GM10266 (cell line): ENCODE results near the gene TAGLN.

Source experiments
- DNase-seq: peaks from one replicate; pipeline ENCODE4 v3.0.0; 2012; ENCODE audit errors: extremely low spot score
- TF ChIP-seq, protein P1 (sequence below): IDR thresholded peaks from 2 replicates; pipeline ENCODE4 v1.5.1; 2012; ENCODE audit warnings: mild to moderate bottlenecking, low read depth; ENCODE audit not compliant: control insufficient read depth, insufficient read depth; ENCODE audit errors: missing control alignments

Gene TAGLN

DNA sequence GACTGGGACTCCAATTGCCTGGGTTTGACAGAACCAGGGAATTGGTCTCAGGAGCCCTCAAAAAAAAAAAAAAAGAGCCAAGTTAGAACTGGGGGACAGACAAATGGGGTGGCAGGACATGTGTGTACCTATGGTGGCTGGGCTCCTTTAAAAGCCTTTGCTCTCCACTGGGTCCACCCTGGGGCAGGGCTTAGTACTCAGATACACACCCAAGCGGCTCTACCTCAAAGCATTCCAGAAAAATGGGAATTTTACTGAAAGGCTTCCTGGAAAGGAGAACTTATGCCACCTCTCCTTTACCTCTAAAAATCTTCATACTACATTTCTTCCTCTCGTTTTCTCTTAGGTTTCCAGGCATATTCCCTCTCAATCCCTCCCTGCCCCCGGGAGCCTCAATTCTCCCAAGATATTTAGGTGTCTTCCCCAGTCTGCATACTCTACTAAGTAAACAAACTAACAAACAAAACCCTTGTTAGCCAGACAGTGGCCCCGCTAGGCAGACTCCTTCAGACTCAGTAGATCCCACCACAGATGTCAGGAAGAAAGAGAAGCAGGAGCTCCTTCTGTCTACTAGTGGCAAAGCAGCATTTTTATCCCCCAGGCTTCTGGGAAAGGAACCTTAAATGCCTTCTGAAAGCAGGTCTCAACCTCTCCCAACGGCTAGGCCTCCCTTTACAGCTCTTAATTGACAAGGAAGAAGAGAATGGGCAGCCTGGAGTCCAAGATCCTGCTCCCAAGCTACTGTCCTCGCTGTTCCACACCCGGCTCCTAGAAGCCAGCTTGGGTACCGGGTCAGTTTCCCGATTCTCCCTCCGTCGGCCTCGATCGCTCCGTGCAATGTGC, 32.0 kb downstream of the TAGLN start:
- TF ChIP-seq, protein P1, sequence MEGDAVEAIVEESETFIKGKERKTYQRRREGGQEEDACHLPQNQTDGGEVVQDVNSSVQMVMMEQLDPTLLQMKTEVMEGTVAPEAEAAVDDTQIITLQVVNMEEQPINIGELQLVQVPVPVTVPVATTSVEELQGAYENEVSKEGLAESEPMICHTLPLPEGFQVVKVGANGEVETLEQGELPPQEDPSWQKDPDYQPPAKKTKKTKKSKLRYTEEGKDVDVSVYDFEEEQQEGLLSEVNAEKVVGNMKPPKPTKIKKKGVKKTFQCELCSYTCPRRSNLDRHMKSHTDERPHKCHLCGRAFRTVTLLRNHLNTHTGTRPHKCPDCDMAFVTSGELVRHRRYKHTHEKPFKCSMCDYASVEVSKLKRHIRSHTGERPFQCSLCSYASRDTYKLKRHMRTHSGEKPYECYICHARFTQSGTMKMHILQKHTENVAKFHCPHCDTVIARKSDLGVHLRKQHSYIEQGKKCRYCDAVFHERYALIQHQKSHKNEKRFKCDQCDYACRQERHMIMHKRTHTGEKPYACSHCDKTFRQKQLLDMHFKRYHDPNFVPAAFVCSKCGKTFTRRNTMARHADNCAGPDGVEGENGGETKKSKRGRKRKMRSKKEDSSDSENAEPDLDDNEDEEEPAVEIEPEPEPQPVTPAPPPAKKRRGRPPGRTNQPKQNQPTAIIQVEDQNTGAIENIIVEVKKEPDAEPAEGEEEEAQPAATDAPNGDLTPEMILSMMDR, result no peak
- no peak for DNase-seq

DNA sequence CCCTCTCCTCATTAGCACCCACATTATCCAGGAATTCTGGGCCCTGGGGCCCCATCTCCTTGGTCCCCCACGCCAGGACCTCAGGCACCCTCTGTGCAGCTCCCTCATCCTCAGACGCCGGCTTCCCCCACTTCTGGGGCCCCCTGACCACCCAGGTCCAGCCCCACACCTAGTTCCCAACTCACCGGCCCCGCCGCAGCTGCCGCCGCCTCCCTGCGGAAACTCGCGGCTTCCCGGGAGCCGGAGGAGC, 32.6 kb downstream of the TAGLN start, which contains the start of gene PCSK7:
Gene PCSK7 (minus strand): TSS at position 232 of the 250 bp plus-strand sequence. CDS start 2,229 bp downstream, outside the sequence.
- TF ChIP-seq, protein P1, result no peak
- no peak for DNase-seq

DNA sequence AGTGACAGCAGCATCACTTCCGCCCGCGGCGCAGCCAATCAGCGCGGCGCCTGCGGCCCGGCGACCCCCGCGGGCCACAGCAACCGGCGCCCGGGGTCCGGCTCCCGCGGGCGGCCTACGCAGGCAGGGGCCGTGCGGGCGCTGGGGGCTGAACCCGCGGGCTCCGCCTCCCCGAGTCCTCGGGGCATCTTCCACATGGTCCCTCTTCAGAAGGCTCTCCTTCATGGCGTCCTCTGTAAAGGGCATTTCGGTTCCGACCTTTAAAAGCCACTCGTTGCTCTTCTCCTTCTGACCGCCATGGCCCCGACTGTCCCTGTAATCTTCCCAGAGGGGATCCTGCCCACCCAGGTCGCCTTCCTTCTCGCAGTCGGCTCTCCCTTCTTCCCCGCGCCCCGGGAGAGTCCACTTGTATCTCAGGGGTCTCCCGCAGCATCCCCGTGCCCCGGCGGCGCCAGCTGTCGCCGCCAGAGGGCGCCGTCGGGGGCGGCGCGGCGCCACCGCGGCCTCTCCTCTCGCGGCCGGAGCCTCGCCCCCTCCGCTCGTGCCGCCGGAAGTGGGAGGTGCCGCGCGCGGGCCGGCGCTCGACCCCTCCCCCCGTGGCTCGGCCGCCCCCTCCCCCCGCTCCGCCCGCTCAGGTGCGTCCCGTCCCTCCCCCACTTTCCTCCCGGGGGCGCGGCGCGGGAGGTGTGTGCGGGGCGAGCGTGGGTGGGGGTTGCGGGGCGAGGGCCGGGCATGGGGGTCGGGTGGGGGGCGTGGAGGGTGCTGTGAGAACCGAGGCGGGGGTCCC, 33.1 kb downstream of the TAGLN start, which contains the start of gene RNF214:
Gene RNF214 (plus strand): TSS at position 580 of the 787 bp plus-strand sequence. CDS start 1,602 bp downstream, outside the sequence.
- peak; percentile 99 for DNase-seq
- TF ChIP-seq, protein P1, result peak; percentile 90

DNA sequence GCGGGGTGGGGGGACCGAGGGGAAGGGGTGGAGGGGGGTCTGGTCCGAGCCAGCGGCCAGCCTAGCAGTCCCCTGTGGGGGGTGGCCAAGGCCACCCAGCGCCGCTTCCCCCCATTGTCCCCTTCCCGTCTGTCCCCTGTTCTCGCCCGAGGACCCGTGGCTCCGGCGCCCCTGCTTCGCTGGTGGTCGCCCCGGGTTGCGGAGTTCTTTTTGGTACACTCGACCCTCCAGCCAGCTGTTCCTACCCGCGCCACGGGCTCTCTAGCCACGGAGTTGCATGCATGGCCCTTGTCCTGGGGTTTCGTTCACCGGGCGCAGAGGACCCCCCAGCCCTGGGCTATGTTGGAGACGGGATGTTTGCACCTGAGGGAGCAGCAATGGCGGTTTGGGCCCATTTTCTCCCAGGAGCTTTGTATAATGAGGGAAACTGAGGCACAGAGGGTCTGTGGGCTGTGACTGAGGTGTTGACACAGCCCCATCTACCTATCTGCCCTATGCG, 33.8 kb downstream of the TAGLN start:
- DNase-seq, result peak; percentile 66
- TF ChIP-seq, protein P1, result no peak

DNA sequence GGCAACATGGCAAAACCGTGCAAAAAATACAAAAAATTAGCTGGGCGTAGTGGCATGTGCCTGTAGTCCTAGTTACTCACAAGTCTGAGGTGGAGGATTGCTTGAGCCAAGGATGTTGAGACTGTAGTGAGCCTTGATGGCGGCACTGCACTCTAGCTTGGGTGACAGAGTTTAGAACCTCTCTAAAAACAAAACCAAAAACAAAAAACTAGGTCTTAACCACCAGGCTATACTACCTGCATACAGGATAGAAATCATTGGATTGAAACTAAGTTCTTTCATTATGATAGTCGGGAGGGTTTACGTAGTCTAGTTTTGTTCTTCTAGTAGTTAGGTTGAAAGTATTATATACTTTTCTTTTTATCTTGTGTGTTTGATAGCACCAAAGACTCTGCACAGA, 39.1 kb downstream of the TAGLN start:
- TF ChIP-seq, protein P1, result no peak

DNA sequence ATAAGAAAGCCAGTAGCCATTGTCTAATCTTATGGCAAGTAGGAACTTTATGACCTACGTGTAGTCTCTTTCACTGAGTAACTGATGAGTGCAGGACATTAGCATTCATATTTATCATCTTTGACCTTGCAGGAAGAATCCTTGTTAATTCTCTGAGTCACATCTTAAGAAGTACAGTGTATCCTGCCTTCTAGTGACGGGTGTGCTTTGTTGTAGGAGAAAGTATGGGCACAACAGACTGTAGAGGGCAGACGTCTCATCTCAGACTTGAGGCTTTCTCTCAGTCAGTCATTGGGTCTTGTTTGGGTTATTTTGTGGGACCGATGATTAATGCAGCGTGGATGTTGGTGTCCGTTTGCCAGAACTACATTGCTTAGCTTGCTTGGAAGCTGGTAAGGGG, 40.1 kb downstream of the TAGLN start:
- TF ChIP-seq, protein P1, result no peak
- no peak for DNase-seq

More for the DNA sequence above, 39.1 kb downstream of the TAGLN start:
- no peak for DNase-seq
